Neural cell (in vitro differentiated cells): ENCODE data around the gene FASLG.

Source experiments
- EP300 ChIP-seq: fragments of 450-650 bp; conservative IDR thresholded peaks from 2 replicates; pipeline ENCODE4 v1.6.1; 2014; ENCODE audit warnings: antibody characterized with exemption, mild to moderate bottlenecking, moderate library complexity; ENCODE audit not compliant: poor library complexity, severe bottlenecking
- EZH2 ChIP-seq: fragments of 200-600, 300-800 bp; shearing (Covaris generic), sonication (generic); IDR thresholded peaks from 2 replicates; pipeline ENCODE4 v1.6.1; 2014; ENCODE audit warnings: antibody characterized with exemption, low read length, borderline replicate concordance, mild to moderate bottlenecking; ENCODE audit not compliant: insufficient read depth, poor library complexity, severe bottlenecking
- MXI1 ChIP-seq: fragments of 450-650 bp; conservative IDR thresholded peaks from 2 replicates; pipeline ENCODE4 v1.6.1; 2014; ENCODE audit warnings: antibody characterized with exemption, mild to moderate bottlenecking; ENCODE audit not compliant: poor library complexity, severe bottlenecking
- TAF1 ChIP-seq: IDR thresholded peaks from 2 replicates; pipeline ENCODE4 v1.6.1; 2012; ENCODE audit warnings: low read depth
- TF ChIP-seq, protein P1 (sequence below): fragments of 450-650 bp; IDR thresholded peaks from 2 replicates; pipeline ENCODE4 v1.5.1; 2014; ENCODE audit warnings: antibody characterized with exemption, mild to moderate bottlenecking, moderate library complexity; ENCODE audit not compliant: poor library complexity, severe bottlenecking
- TF ChIP-seq, protein P2 (sequence below): IDR thresholded peaks from 2 replicates; pipeline ENCODE4 v1.6.1; 2012; ENCODE audit warnings: borderline replicate concordance

DNA sequence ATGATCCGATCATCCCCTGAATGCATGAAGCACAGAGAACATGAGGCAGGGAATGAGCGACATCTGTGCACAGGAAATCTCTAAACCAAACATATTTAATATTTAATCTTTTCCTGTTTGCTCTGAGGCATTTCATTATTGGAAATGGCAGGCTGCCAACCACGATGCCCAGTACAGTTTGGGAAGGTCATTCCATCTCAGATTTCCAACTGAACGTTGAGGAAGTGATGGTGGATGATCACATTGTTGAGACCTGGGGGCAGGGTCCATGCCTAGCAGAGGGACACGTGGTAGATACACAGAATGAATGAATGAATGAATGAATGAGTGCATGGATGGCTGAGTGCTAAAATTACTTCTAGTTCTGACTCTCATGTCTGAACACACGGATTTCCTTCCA is 15.9 kb upstream of the FASLG start:
- TF ChIP-seq, protein P1, sequence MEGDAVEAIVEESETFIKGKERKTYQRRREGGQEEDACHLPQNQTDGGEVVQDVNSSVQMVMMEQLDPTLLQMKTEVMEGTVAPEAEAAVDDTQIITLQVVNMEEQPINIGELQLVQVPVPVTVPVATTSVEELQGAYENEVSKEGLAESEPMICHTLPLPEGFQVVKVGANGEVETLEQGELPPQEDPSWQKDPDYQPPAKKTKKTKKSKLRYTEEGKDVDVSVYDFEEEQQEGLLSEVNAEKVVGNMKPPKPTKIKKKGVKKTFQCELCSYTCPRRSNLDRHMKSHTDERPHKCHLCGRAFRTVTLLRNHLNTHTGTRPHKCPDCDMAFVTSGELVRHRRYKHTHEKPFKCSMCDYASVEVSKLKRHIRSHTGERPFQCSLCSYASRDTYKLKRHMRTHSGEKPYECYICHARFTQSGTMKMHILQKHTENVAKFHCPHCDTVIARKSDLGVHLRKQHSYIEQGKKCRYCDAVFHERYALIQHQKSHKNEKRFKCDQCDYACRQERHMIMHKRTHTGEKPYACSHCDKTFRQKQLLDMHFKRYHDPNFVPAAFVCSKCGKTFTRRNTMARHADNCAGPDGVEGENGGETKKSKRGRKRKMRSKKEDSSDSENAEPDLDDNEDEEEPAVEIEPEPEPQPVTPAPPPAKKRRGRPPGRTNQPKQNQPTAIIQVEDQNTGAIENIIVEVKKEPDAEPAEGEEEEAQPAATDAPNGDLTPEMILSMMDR, result no peak
- TF ChIP-seq EZH2 (no peak), EP300 (no peak), MXI1 (no peak), TAF1 (no peak)
- TF ChIP-seq, protein P2, sequence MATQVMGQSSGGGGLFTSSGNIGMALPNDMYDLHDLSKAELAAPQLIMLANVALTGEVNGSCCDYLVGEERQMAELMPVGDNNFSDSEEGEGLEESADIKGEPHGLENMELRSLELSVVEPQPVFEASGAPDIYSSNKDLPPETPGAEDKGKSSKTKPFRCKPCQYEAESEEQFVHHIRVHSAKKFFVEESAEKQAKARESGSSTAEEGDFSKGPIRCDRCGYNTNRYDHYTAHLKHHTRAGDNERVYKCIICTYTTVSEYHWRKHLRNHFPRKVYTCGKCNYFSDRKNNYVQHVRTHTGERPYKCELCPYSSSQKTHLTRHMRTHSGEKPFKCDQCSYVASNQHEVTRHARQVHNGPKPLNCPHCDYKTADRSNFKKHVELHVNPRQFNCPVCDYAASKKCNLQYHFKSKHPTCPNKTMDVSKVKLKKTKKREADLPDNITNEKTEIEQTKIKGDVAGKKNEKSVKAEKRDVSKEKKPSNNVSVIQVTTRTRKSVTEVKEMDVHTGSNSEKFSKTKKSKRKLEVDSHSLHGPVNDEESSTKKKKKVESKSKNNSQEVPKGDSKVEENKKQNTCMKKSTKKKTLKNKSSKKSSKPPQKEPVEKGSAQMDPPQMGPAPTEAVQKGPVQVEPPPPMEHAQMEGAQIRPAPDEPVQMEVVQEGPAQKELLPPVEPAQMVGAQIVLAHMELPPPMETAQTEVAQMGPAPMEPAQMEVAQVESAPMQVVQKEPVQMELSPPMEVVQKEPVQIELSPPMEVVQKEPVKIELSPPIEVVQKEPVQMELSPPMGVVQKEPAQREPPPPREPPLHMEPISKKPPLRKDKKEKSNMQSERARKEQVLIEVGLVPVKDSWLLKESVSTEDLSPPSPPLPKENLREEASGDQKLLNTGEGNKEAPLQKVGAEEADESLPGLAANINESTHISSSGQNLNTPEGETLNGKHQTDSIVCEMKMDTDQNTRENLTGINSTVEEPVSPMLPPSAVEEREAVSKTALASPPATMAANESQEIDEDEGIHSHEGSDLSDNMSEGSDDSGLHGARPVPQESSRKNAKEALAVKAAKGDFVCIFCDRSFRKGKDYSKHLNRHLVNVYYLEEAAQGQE, result no peak
